GM23338 (cell line): ENCODE measurements around the gene GAK. TPM values are rescaled to one million over a fixed set of nuclear protein-coding genes. Genes with fewer than 3 reads are reported as not detected.

Experiments
- ATAC-seq: fragments of 200-7000 bp; cut with Tn5 transposase; 3 replicates; pipeline ENCODE4 v1.9.1; 2020
- DNase-seq: peaks from one replicate; pipeline ENCODE4 v3.0.0-alpha.2; 2015; ENCODE audit warnings: low spot score
- H2AFZ ChIP-seq: fragments of 200-600 bp; sonication (generic); 2 replicates; pipeline ENCODE4 v1.8.0; 2016; ENCODE audit warnings: antibody characterized with exemption, mild to moderate bottlenecking, moderate library complexity
- H3F3A ChIP-seq: fragments of 200-600 bp; sonication (generic); replicated peaks from 2 replicates; pipeline ENCODE4 v1.8.0; 2017; ENCODE audit warnings: antibody characterized with exemption, mixed run types, low read depth
- H3K27ac ChIP-seq: fragments of 200-600 bp; sonication (generic); 2 replicates; pipeline ENCODE4 v1.6.1; 2016; ENCODE audit warnings: low read depth
- H3K27me3 ChIP-seq: fragments of 200-600 bp; sonication (generic); 2 replicates; pipeline ENCODE4 v1.8.0; 2016; ENCODE audit warnings: mild to moderate bottlenecking, mixed run types, moderate library complexity; ENCODE audit not compliant: insufficient read depth
- H3K36me3 ChIP-seq: fragments of 200-600 bp; sonication (generic); 2 replicates; pipeline ENCODE4 v1.8.0; 2016; ENCODE audit warnings: mild to moderate bottlenecking; ENCODE audit not compliant: insufficient read depth
- H3K4me1 ChIP-seq: fragments of 200-600 bp; sonication (generic); 2 replicates; pipeline ENCODE4 v1.8.0; 2016; ENCODE audit warnings: mild to moderate bottlenecking, moderate library complexity; ENCODE audit not compliant: insufficient read depth
- H3K4me2 ChIP-seq: fragments of 200-600 bp; sonication (generic); 2 replicates; pipeline ENCODE4 v1.7.1; 2017; ENCODE audit warnings: mixed run types
- H3K4me3 ChIP-seq: fragments of 200-600 bp; sonication (generic); 2 replicates; pipeline ENCODE4 v1.6.1; 2016; ENCODE audit warnings: mixed run types
- H3K79me2 ChIP-seq: fragments of 200-600 bp; sonication (generic); replicated peaks from 2 replicates; pipeline ENCODE4 v1.8.0; 2017; ENCODE audit warnings: mild to moderate bottlenecking; ENCODE audit not compliant: insufficient read depth
- H3K9me2 ChIP-seq: fragments of 200-600 bp; sonication (generic); 2 replicates; pipeline ENCODE4 v1.8.0; 2017; ENCODE audit not compliant: insufficient read depth
- H4K20me1 ChIP-seq: fragments of 200-600 bp; sonication (generic); replicated peaks from 2 replicates; pipeline ENCODE4 v1.8.0; 2017; ENCODE audit warnings: mild to moderate bottlenecking; ENCODE audit not compliant: insufficient read depth
- H3K27ac Mint-ChIP-seq: 2 replicates; pipeline ENCODE4 v1.8.0; 2020; ENCODE audit warnings: inconsistent platforms, mild to moderate bottlenecking, moderate library complexity, mixed read lengths
- H3K27me3 Mint-ChIP-seq: 3 replicates; pipeline ENCODE4 v1.8.0; 2022; ENCODE audit warnings: low read depth, mild to moderate bottlenecking, moderate library complexity, mixed read lengths, inconsistent platforms; ENCODE audit not compliant: insufficient read depth, poor library complexity
- H3K36me3 Mint-ChIP-seq: 3 replicates; pipeline ENCODE4 v1.8.0; 2021; ENCODE audit warnings: low read depth, mild to moderate bottlenecking, inconsistent platforms, moderate library complexity, mixed read lengths
- H3K4me1 Mint-ChIP-seq: 3 replicates; pipeline ENCODE4 v1.8.0; 2020; ENCODE audit warnings: mild to moderate bottlenecking, inconsistent platforms, mixed read lengths
- H3K4me3 Mint-ChIP-seq: 3 replicates; pipeline ENCODE4 v1.8.0; 2021; ENCODE audit warnings: moderate library complexity, mild to moderate bottlenecking, inconsistent platforms, mixed read lengths
- H3K9me3 Mint-ChIP-seq: 3 replicates; pipeline ENCODE4 v1.8.0; 2020; ENCODE audit warnings: moderate library complexity, mild to moderate bottlenecking, inconsistent platforms, mixed read lengths
- CREB1 ChIP-seq: fragments of 250-450 bp; sonication (Bioruptor Pico); IDR thresholded peaks from 2 replicates; pipeline ENCODE4 v1.5.0; 2020; ENCODE audit warnings: low read depth, mild to moderate bottlenecking, moderate library complexity
- EZH2 ChIP-seq: fragments of 200-600 bp; sonication (generic); IDR thresholded peaks from one replicate; pipeline ENCODE4 v1.8.0; 2017; ENCODE audit warnings: antibody characterized with exemption, mild to moderate bottlenecking, low read depth; ENCODE audit not compliant: unreplicated experiment
- EZH2phosphoT487 ChIP-seq: fragments of 200-600 bp; sonication (generic); IDR thresholded peaks from one replicate; pipeline ENCODE4 v1.8.1; 2018; ENCODE audit warnings: antibody characterized with exemption; ENCODE audit not compliant: unreplicated experiment
- JUNB ChIP-seq: IDR thresholded peaks from one replicate; pipeline ENCODE4 v1.6.1; 2016; ENCODE audit warnings: antibody characterized with exemption; ENCODE audit not compliant: unreplicated experiment
- NANOG ChIP-seq: IDR thresholded peaks from 2 replicates; pipeline ENCODE4 v1.6.1; 2016; ENCODE audit warnings: antibody characterized with exemption, borderline replicate concordance
- POLR2AphosphoS5 ChIP-seq: IDR thresholded peaks from 2 replicates; pipeline ENCODE4 v1.6.1; 2016; ENCODE audit warnings: antibody characterized with exemption, low read depth
- STAT1 ChIP-seq: IDR thresholded peaks from one replicate; pipeline ENCODE4 v1.6.1; 2016; ENCODE audit warnings: antibody characterized with exemption; ENCODE audit not compliant: unreplicated experiment
- ZNF114 ChIP-seq: fragments of 250-450 bp; sonication (Bioruptor Pico); IDR thresholded peaks from 2 replicates; pipeline ENCODE4 v1.5.0; 2020; ENCODE audit warnings: mild to moderate bottlenecking, moderate library complexity
- ZNF331 ChIP-seq: fragments of 250-450 bp; sonication (Bioruptor Pico); IDR thresholded peaks from 2 replicates; pipeline ENCODE4 v1.5.0; 2020; ENCODE audit warnings: low read depth, mild to moderate bottlenecking, moderate library complexity
- ZNF462 ChIP-seq: fragments of 250-450 bp; sonication (Bioruptor Pico); IDR thresholded peaks from 2 replicates; pipeline ENCODE4 v1.5.0; 2020; ENCODE audit warnings: mild to moderate bottlenecking, moderate library complexity
- polyA plus RNA-seq: library from polyadenylated mRNA; unstranded; fragments of >200 nt; fragmentation: Nextera tagmentation; extraction: Ambion mirVana; gene quantifications from 2 replicates; pipeline ENCODE4 v1.2.1, GENCODE V29; 2016
- total RNA-seq: library from RNA; depleted of rRNA; stranded (reverse); fragments of >200 nt; shearing (Covaris generic); gene quantifications from 2 replicates; pipeline ENCODE4 v1.2.3, GENCODE V29; 2014
- TF ChIP-seq, protein P1 (sequence below): IDR thresholded peaks from one replicate; pipeline ENCODE4 v1.6.1; 2018; ENCODE audit warnings: antibody characterized with exemption; ENCODE audit not compliant: unreplicated experiment
- TF ChIP-seq, protein P2 (sequence below): IDR thresholded peaks from 2 replicates; pipeline ENCODE4 v1.6.1; 2016; ENCODE audit warnings: antibody characterized with exemption
- TF ChIP-seq, protein P3 (sequence below), 2 experiments: fragments of 200-600 bp in 1 of 2; sonication (generic) in 1 of 2; conservative IDR thresholded peaks; 2 replicates each; pipeline versions ENCODE4 v1.5.1 to v1.6.1; 2016 to 2017; ENCODE audit warnings: antibody characterized with exemption in 2 of 2, low read depth in 2 of 2, mild to moderate bottlenecking in 2 of 2, moderate library complexity in 1 of 2

GAK gene
- total and polyA plus RNA-seq, 2 experiments from 2014 or later = 48.5 to 124 TPM

- no peak for DNase-seq
- Mint-ChIP-seq H3K4me1 (no peaks in the 10 kb centered on the region; the same call in 2 of the 3 replicates), H3K9me3 (0 out of 3 replicates have a peak, but pooled peaks cover 4% of the 10 kb centered on the region), H3K27ac (no peak overlapping the region), H3K36me3 (peaks cover 36% of the 10 kb centered on the region), H3K27me3 (peaks cover 6% of the 10 kb centered on the region), H3K4me3 (no peak overlapping the region)
- no peak overlapping the region for H3K4me2 ChIP-seq
- H3K27ac ChIP-seq = no peak overlapping the region
- TF ChIP-seq POLR2AphosphoS5 = no peak
- TF ChIP-seq NANOG = no peak
- no peak for TF ChIP-seq STAT1
- TF ChIP-seq CREB1 (CRISPR knock-in tag) = no peak
- no peak for TF ChIP-seq JUNB
- no peak for TF ChIP-seq EZH2phosphoT487
- TF ChIP-seq ZNF331 = no peak
- no peak for TF ChIP-seq EZH2
- TF ChIP-seq, protein P1, sequence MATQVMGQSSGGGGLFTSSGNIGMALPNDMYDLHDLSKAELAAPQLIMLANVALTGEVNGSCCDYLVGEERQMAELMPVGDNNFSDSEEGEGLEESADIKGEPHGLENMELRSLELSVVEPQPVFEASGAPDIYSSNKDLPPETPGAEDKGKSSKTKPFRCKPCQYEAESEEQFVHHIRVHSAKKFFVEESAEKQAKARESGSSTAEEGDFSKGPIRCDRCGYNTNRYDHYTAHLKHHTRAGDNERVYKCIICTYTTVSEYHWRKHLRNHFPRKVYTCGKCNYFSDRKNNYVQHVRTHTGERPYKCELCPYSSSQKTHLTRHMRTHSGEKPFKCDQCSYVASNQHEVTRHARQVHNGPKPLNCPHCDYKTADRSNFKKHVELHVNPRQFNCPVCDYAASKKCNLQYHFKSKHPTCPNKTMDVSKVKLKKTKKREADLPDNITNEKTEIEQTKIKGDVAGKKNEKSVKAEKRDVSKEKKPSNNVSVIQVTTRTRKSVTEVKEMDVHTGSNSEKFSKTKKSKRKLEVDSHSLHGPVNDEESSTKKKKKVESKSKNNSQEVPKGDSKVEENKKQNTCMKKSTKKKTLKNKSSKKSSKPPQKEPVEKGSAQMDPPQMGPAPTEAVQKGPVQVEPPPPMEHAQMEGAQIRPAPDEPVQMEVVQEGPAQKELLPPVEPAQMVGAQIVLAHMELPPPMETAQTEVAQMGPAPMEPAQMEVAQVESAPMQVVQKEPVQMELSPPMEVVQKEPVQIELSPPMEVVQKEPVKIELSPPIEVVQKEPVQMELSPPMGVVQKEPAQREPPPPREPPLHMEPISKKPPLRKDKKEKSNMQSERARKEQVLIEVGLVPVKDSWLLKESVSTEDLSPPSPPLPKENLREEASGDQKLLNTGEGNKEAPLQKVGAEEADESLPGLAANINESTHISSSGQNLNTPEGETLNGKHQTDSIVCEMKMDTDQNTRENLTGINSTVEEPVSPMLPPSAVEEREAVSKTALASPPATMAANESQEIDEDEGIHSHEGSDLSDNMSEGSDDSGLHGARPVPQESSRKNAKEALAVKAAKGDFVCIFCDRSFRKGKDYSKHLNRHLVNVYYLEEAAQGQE = no peak
- TF ChIP-seq, protein P2, sequence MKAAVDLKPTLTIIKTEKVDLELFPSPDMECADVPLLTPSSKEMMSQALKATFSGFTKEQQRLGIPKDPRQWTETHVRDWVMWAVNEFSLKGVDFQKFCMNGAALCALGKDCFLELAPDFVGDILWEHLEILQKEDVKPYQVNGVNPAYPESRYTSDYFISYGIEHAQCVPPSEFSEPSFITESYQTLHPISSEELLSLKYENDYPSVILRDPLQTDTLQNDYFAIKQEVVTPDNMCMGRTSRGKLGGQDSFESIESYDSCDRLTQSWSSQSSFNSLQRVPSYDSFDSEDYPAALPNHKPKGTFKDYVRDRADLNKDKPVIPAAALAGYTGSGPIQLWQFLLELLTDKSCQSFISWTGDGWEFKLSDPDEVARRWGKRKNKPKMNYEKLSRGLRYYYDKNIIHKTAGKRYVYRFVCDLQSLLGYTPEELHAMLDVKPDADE = no peak
- no peak for TF ChIP-seq ZNF114 (CRISPR knock-in tag)
- no peak for TF ChIP-seq ZNF462 (CRISPR knock-in tag)
- TF ChIP-seq, protein P3, sequence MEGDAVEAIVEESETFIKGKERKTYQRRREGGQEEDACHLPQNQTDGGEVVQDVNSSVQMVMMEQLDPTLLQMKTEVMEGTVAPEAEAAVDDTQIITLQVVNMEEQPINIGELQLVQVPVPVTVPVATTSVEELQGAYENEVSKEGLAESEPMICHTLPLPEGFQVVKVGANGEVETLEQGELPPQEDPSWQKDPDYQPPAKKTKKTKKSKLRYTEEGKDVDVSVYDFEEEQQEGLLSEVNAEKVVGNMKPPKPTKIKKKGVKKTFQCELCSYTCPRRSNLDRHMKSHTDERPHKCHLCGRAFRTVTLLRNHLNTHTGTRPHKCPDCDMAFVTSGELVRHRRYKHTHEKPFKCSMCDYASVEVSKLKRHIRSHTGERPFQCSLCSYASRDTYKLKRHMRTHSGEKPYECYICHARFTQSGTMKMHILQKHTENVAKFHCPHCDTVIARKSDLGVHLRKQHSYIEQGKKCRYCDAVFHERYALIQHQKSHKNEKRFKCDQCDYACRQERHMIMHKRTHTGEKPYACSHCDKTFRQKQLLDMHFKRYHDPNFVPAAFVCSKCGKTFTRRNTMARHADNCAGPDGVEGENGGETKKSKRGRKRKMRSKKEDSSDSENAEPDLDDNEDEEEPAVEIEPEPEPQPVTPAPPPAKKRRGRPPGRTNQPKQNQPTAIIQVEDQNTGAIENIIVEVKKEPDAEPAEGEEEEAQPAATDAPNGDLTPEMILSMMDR (conservative IDR thresholded peaks at IDR 0.05; ENCODE audit: low read depth in 2 of 2) = no peak
- H3F3A ChIP-seq = peaks cover 18% of the 10 kb centered on the region
- H3K27me3 ChIP-seq = no peaks in the 10 kb centered on the region
- H3K36me3 ChIP-seq = no peaks in the 10 kb centered on the region
- ATAC-seq = no peak
- no peaks in the 10 kb centered on the region for H3K4me1 ChIP-seq
- no peaks in the 10 kb centered on the region for H4K20me1 ChIP-seq
- H3K79me2 ChIP-seq = no peaks in the 10 kb centered on the region
- no peak overlapping the region for H3K4me3 ChIP-seq
- no peak overlapping the region for H2AFZ ChIP-seq
- no peaks in the 10 kb centered on the region for H3K9me2 ChIP-seq
Measured at GRCh38 chr4:871484-871883, 60.6 kb downstream of the GAK start.
